SK-N-SH (cell line): ENCODE data around the gene CBR1. TPM values are rescaled to one million over a fixed set of nuclear protein-coding genes. Genes with fewer than 3 reads are reported as not detected.

Source experiments
- CTCF ChIA-PET: fragments of 300-600, 350-600 bp; formaldehyde crosslinking; extraction: SDS; loops from one replicate; lab custom pipeline; 2021; lab: Yijun Ruan, JAX
- POLR2A ChIA-PET: fragments of 350-600 bp; sonication (Branson Sonifier 250); formaldehyde crosslinking; extraction: SDS; loops from one replicate; lab custom pipeline; 2020; ENCODE audit warnings: antibody characterized with exemption, inconsistent platforms; lab: Yijun Ruan, JAX
- DNase-seq: peaks from one replicate; pipeline ENCODE4 v3.0.0; 2012
- H2AFZ ChIP-seq: fragments of 200-600 bp; sonication (generic); 2 replicates; pipeline ENCODE4 v1.8.1; 2016; ENCODE audit warnings: antibody characterized with exemption, mild to moderate bottlenecking, low read depth
- H3F3A ChIP-seq: fragments of 200-600 bp; sonication (generic); replicated peaks from 2 replicates; pipeline ENCODE3; 2016; ENCODE audit warnings: antibody characterized with exemption, mild to moderate bottlenecking; ENCODE audit not compliant: insufficient read depth
- H3K27ac ChIP-seq, 2 experiments: fragments of 200-500 bp in 1 of 2; fragments of 200-600 bp in 1 of 2; sonication (Bioruptor generic) in 1 of 2; sonication (generic), shearing (Covaris generic) in 1 of 2; 2 replicates each; pipeline versions ENCODE4 v1.5.1 to v1.6.1; 2014 to 2016; ENCODE audit warnings: low read depth in 2 of 2, inconsistent platforms in 1 of 2, low read length in 1 of 2, mild to moderate bottlenecking in 1 of 2, mixed read lengths in 1 of 2
- H3K27me3 ChIP-seq: fragments of 200-600 bp; sonication (generic), shearing (Covaris generic); 2 replicates; pipeline ENCODE4 v1.6.1; 2016; ENCODE audit warnings: mixed run types; ENCODE audit not compliant: insufficient read depth
- H3K36me3 ChIP-seq, 2 experiments: fragments of 200-500 bp in 1 of 2; fragments of 200-600 bp in 1 of 2; sonication (Bioruptor generic) in 1 of 2; sonication (generic) in 1 of 2; replicated peaks in 1 of 2; 2 replicates each; pipeline versions ENCODE3 to v1.5.1; 2014 to 2016; ENCODE audit warnings: low read length in 1 of 2, mild to moderate bottlenecking in 1 of 2; ENCODE audit not compliant: insufficient read depth in 2 of 2, control insufficient read depth in 1 of 2
- H3K4me1 ChIP-seq, 2 experiments: fragments of 200-500 bp in 1 of 2; fragments of 200-600 bp in 1 of 2; sonication (Bioruptor generic) in 1 of 2; sonication (generic), shearing (Covaris generic) in 1 of 2; 2 replicates each; pipeline versions ENCODE4 v1.5.1 to v1.6.1; 2014 to 2016; ENCODE audit warnings: low read depth in 1 of 2, low read length in 1 of 2, mixed run types in 1 of 2; ENCODE audit not compliant: insufficient read depth in 2 of 2, control insufficient read depth in 1 of 2
- H3K4me2 ChIP-seq: fragments of 200-600 bp; sonication (generic), shearing (Covaris generic); 2 replicates; pipeline ENCODE4 v1.6.1; 2017; ENCODE audit warnings: mixed run types
- H3K4me3 ChIP-seq, 2 experiments: fragments of 200-500 bp in 1 of 2; fragments of 200-600 bp in 1 of 2; sonication (Bioruptor generic) in 1 of 2; sonication (generic), shearing (Covaris generic) in 1 of 2; 2 replicates each; pipeline versions ENCODE4 v1.5.1 to v1.8.1; 2014 to 2016; ENCODE audit warnings: low read depth in 2 of 2, inconsistent platforms in 1 of 2, low read length in 1 of 2, mild to moderate bottlenecking in 1 of 2, mixed read lengths in 1 of 2, moderate library complexity in 1 of 2
- H3K79me2 ChIP-seq: fragments of 200-600 bp; sonication (generic); 2 replicates; pipeline ENCODE4 v1.8.1; 2017; ENCODE audit warnings: mild to moderate bottlenecking; ENCODE audit not compliant: insufficient read depth
- H3K9ac ChIP-seq: fragments of 200-600 bp; sonication (generic); 2 replicates; pipeline ENCODE4 v1.6.1; 2017; ENCODE audit warnings: mixed run types
- H3K9me2 ChIP-seq: fragments of 200-600 bp; sonication (generic); 2 replicates; pipeline ENCODE4 v1.6.1; 2017; ENCODE audit warnings: mixed run types
- H3K9me3 ChIP-seq: fragments of 200-600 bp; sonication (generic); 2 replicates; pipeline ENCODE4 v1.6.1; 2017; ENCODE audit warnings: mixed run types, mild to moderate bottlenecking, moderate library complexity
- H4K20me1 ChIP-seq: fragments of 200-600 bp; sonication (generic); 2 replicates; pipeline ENCODE4 v1.6.1; 2017; ENCODE audit warnings: mild to moderate bottlenecking, mixed run types; ENCODE audit not compliant: insufficient read depth
- CHD2 ChIP-seq: fragments of 150-350 bp; IDR thresholded peaks from 2 replicates; pipeline ENCODE4 v1.6.1; 2018; ENCODE audit warnings: low read length; ENCODE audit not compliant: partially characterized antibody
- EP300 ChIP-seq, 2 experiments: IDR thresholded peaks; 2 replicates each; pipeline versions ENCODE4 v1.4.0 to v1.6.1; 2012; ENCODE audit warnings: borderline replicate concordance in 1 of 2, low read depth in 1 of 2, low read length in 1 of 2
- EZH2phosphoT487 ChIP-seq: fragments of 200-600 bp; sonication (generic); IDR thresholded peaks from 2 replicates; pipeline ENCODE4 v1.6.1; 2017; ENCODE audit warnings: low read depth, mixed run types, mild to moderate bottlenecking, antibody characterized with exemption, moderate library complexity, borderline replicate concordance
- FOXJ3 ChIP-seq: sonication (generic); formaldehyde crosslinking; IDR thresholded peaks from 2 replicates; pipeline ENCODE4 v1.5.1; 2020; ENCODE audit warnings: mild to moderate bottlenecking, missing genetic modification reagents
- GATA2 ChIP-seq: sonication (generic); formaldehyde crosslinking; IDR thresholded peaks from 2 replicates; pipeline ENCODE4 v1.5.0; 2020; ENCODE audit warnings: mild to moderate bottlenecking, missing genetic modification reagents
- MXI1 ChIP-seq: IDR thresholded peaks from 2 replicates; pipeline ENCODE4 v1.6.1; 2012; ENCODE audit warnings: mild to moderate bottlenecking, low read depth, low read length, improper control_type of control experiment
- NFIC ChIP-seq: IDR thresholded peaks from 2 replicates; pipeline ENCODE4 v1.4.0; 2012; ENCODE audit warnings: borderline replicate concordance
- NRF1 ChIP-seq: IDR thresholded peaks from 2 replicates; pipeline ENCODE4 v1.6.1; 2012; ENCODE audit warnings: low read depth, mild to moderate bottlenecking, low read length
- POLR2AphosphoS5 ChIP-seq: IDR thresholded peaks from 2 replicates; pipeline ENCODE4 v1.6.1; 2012; ENCODE audit warnings: low read depth, low read length
- RAD21 ChIP-seq: IDR thresholded peaks from 2 replicates; pipeline ENCODE4 v1.6.1; 2012; ENCODE audit warnings: mild to moderate bottlenecking, low read length
- RCOR1 ChIP-seq: fragments of 150-350 bp; IDR thresholded peaks from 2 replicates; pipeline ENCODE4 v1.6.1; 2017; ENCODE audit warnings: antibody characterized with exemption, low read length
- RFX5 ChIP-seq: IDR thresholded peaks from 2 replicates; pipeline ENCODE4 v1.6.1; 2012; ENCODE audit warnings: mild to moderate bottlenecking, improper control_type of control experiment, low read length
- SMC3 ChIP-seq: IDR thresholded peaks from 2 replicates; pipeline ENCODE4 v1.6.1; 2012; ENCODE audit warnings: low read depth, low read length, improper control_type of control experiment
- TCF12 ChIP-seq: IDR thresholded peaks from 2 replicates; pipeline ENCODE4 v1.4.0; 2012
- WGBS: methylation state at CpG from one replicate; pipeline ENCODE4 v1.1.6; 2017; ENCODE audit warnings: low lambda C conversion rate; 5-methylcytosine and 5-hydroxymethylcytosine counted together
- polyA plus RNA-seq, 3 experiments: library from polyadenylated mRNA; depleted of rRNA; stranded (reverse); fragments of >200 nt; gene quantifications; 2 replicates each; pipeline ENCODE4 v1.2.3, GENCODE V29; 2012
- TF ChIP-seq, protein P1 (sequence below): IDR thresholded peaks from 2 replicates; pipeline ENCODE4 v1.6.1; 2012; ENCODE audit warnings: mild to moderate bottlenecking, low read depth, low read length, moderate library complexity
- TF ChIP-seq, protein P2 (sequence below): fragments of 200-600 bp; sonication (generic); IDR thresholded peaks from 2 replicates; pipeline ENCODE4 v1.6.1; 2017; ENCODE audit warnings: antibody characterized with exemption, mild to moderate bottlenecking, moderate library complexity

Gene CBR1
- polyA plus RNA-seq, 1 of the 3 experiments (the other 2 are of a cell fraction) = 136 TPM

DNA sequence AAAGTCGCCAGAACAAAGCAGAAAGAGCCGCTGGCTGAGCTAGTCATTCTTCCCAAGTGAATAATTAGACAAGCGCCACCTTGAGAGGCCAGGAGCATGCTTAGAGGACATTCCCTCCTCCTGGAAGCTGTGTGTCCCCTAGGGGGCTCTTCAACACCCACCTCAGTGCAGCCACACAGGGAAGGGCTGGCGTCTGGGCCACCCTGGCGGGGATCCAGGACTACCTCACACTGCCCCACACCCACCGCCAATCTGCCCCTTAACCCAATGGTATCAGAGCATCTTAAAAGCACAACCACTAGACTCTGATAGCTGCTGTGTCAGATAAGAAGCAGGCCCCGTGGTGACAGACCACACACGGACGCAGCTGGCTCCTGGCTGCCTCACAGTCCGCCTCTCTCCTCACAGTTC, 34.4 kb upstream of the CBR1 start:
- H3K36me3 ChIP-seq = peaks cover 31 to 47% of the 10 kb centered on the region in 2 experiments
- peaks cover 2% of the 10 kb centered on the region for H3F3A ChIP-seq
- H3K4me1 ChIP-seq = peaks cover 0 to 25% of the 10 kb centered on the region in 2 experiments; a peak in 2 of 4 replicates
- H3K27ac ChIP-seq = peak overlapping the region in 1 of 2 experiments; percentile 94; a peak in 2 of 4 replicates
- no peaks in the 10 kb centered on the region; the same call in 1 of the 2 replicates for H3K79me2 ChIP-seq
- CTCF ChIA-PET = interaction anchor here (0.6 to 4.4 kb wide), 25 partner anchors 11 to 1290 kb away, joined by 3 to 41 read pairs (median 4); partner anchors contain the start of genes CBR1 and SETD4
- no peak overlapping the region for H3K9ac ChIP-seq
- no peak overlapping the region for H3K4me3 ChIP-seq
- no peaks in the 10 kb centered on the region for H3K9me3 ChIP-seq
- H3K4me2 ChIP-seq = no peak overlapping the region
- DNase-seq = peak; percentile 90
- H2AFZ ChIP-seq = no peak overlapping the region
- peak; percentile 91 for TF ChIP-seq MXI1
- TF ChIP-seq TCF12 = peak; percentile 24; the same call in 1 of the 2 replicates
- peak; percentile 23; the same call in 1 of the 2 replicates for TF ChIP-seq SMC3
- no peak for TF ChIP-seq POLR2AphosphoS5
- TF ChIP-seq RAD21 = peak; percentile 44
- TF ChIP-seq GATA2 (CRISPR knock-in tag) = peak; percentile 99
- TF ChIP-seq RCOR1 = peak; percentile 93
- TF ChIP-seq CHD2 = peak; percentile 97
- peak; percentile 95 for TF ChIP-seq FOXJ3 (CRISPR knock-in tag)
- TF ChIP-seq NRF1 = no peak
- TF ChIP-seq NFIC = peak; percentile 31
- TF ChIP-seq, protein P1, sequence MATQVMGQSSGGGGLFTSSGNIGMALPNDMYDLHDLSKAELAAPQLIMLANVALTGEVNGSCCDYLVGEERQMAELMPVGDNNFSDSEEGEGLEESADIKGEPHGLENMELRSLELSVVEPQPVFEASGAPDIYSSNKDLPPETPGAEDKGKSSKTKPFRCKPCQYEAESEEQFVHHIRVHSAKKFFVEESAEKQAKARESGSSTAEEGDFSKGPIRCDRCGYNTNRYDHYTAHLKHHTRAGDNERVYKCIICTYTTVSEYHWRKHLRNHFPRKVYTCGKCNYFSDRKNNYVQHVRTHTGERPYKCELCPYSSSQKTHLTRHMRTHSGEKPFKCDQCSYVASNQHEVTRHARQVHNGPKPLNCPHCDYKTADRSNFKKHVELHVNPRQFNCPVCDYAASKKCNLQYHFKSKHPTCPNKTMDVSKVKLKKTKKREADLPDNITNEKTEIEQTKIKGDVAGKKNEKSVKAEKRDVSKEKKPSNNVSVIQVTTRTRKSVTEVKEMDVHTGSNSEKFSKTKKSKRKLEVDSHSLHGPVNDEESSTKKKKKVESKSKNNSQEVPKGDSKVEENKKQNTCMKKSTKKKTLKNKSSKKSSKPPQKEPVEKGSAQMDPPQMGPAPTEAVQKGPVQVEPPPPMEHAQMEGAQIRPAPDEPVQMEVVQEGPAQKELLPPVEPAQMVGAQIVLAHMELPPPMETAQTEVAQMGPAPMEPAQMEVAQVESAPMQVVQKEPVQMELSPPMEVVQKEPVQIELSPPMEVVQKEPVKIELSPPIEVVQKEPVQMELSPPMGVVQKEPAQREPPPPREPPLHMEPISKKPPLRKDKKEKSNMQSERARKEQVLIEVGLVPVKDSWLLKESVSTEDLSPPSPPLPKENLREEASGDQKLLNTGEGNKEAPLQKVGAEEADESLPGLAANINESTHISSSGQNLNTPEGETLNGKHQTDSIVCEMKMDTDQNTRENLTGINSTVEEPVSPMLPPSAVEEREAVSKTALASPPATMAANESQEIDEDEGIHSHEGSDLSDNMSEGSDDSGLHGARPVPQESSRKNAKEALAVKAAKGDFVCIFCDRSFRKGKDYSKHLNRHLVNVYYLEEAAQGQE = no peak
- peak in 1 of 2 experiments; percentile 92; a peak in 2 of 4 replicates for TF ChIP-seq EP300 (IDR thresholded peaks at IDR 0.05; ENCODE audit: borderline replicate concordance in 1 of 2, low read depth in 1 of 2, low read length in 1 of 2)
- TF ChIP-seq, protein P2, sequence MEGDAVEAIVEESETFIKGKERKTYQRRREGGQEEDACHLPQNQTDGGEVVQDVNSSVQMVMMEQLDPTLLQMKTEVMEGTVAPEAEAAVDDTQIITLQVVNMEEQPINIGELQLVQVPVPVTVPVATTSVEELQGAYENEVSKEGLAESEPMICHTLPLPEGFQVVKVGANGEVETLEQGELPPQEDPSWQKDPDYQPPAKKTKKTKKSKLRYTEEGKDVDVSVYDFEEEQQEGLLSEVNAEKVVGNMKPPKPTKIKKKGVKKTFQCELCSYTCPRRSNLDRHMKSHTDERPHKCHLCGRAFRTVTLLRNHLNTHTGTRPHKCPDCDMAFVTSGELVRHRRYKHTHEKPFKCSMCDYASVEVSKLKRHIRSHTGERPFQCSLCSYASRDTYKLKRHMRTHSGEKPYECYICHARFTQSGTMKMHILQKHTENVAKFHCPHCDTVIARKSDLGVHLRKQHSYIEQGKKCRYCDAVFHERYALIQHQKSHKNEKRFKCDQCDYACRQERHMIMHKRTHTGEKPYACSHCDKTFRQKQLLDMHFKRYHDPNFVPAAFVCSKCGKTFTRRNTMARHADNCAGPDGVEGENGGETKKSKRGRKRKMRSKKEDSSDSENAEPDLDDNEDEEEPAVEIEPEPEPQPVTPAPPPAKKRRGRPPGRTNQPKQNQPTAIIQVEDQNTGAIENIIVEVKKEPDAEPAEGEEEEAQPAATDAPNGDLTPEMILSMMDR = 0 out of 2 replicates have a peak, but pooled peaks have one; percentile 9
- TF ChIP-seq RFX5 = 0 out of 2 replicates have a peak, but pooled peaks have one; percentile 19
- no peak for TF ChIP-seq EZH2phosphoT487
- H3K27me3 ChIP-seq = no peaks in the 10 kb centered on the region
- POLR2A ChIA-PET = interaction anchor here (0.9 to 2.0 kb wide), 4 partner anchors 10 to 78 kb away, joined by 3 to 23 read pairs (median 4); partner anchors contain the start of genes CBR1 and SETD4
- H4K20me1 ChIP-seq = no peaks in the 10 kb centered on the region
- 84% methylated on average over 7 of the region's 10 CpGs for WGBS
- H3K9me2 ChIP-seq = no peaks in the 10 kb centered on the region
